ENCODE data around the gene MTAP.

The MTAP gene

GRCh38 chr9:21806644-21807043 is 4.2 kb downstream of the MTAP start:
- DNase-seq = no peak

GRCh38 chr9:21810388-21810787 is 8.0 kb downstream of the MTAP start:
- DNase-seq = no peak

DNA sequence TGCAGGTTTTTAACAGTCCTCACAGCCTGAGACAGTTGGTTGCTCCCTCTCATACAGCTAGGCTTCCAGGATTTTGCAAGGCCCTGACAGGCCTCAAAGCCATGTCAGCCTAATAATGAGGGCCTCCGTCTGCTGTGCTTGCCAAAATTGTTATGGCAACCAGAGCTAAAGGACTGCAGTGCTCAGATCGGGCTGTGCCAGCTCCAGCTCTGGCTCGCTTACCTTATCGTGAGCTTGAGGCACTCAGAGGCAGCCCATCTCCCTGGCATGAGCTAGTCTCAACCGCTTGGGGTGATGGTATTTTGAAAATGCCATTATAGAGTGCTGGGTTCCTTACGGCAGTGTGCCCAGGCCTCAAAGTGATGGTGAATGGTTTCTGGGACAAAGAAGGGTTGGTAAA is 8.4 kb downstream of the MTAP start:
- no peak for DNase-seq

DNA sequence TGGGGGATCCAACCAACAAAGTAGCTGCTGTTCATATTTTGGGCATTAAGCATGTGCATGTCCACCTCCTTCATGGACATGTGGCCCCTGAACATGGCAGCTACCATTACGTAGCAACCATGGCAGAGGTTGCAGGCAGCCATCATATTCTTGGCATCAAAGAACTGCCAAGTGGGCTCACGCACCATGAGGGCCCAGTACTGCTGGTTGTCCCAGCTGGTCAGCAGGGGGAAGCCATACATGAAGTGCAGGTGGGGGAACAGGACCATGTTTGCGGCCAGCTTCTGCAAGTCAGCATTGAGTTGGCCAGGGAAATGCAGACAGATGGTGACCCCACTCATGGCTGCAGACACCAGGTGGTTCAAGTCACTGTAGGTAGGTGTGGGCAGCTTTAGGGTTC is 9.5 kb downstream of the MTAP start:
- no peak for DNase-seq

DNA sequence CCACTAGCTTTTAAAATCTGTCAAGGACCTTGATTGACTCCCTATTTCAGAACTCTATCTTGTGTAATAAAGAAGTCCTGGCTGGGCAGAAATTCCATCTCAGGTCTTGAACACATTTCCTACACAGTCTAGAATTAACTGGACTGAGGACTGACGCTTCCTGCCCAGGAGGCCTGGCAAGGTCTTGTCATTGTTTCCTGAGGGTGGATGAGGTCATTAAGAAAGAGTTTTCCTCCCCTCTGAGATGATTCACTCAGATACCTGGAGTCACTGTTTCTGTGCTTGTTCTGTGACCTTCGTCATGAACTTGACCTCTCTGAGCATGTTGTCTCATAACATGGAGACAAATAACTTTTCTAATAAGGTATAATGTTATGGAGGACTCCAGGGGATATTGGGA is 10.0 kb downstream of the MTAP start:
- no peak for DNase-seq

GRCh38 chr9:21812946-21813568 is 10.6 kb downstream of the MTAP start:
- DNase-seq = peak; percentile 56

DNA sequence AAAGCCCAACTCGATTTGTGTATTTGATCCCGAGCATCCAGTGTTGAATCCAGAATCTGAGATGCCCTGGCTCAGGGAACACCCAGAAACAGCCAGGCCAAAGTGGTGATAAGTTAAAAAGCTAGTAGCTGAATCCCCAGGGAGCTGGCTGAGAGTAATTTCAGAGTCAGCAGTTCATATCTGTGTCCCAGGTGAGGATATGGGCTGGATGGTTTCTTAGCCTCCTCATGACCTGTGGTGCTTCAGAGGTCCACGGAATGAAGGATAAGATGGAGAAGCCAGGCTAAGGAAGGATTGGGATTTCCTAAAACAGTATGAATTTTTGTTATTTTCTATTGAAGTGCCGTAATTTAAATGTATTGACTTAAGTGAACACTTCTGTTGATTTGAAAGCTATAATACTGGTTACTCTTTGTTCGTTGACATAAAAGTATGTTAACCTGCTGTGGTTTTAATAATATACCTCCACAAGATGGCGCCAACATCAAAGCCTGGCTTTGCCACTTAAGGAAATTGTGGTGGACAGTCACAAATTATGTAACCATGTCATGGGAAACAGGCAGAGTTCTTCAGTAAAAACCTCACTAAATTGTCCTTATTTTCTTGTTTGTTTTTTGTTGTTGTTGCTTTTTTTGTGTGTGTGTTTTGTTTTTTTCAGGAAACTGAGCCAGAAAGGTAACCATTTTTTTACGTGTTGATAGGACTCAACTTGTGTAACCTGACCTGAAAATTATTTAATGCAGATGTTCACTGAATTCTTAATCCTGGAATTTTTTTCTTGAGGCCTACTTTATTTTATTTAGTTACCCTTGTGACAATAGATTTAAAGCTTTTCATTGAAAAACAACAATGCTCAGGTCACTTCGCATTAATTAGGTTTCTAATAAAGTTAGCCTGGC is 11.4 kb downstream of the MTAP start:
- DNase-seq = peak; percentile 86

DNA sequence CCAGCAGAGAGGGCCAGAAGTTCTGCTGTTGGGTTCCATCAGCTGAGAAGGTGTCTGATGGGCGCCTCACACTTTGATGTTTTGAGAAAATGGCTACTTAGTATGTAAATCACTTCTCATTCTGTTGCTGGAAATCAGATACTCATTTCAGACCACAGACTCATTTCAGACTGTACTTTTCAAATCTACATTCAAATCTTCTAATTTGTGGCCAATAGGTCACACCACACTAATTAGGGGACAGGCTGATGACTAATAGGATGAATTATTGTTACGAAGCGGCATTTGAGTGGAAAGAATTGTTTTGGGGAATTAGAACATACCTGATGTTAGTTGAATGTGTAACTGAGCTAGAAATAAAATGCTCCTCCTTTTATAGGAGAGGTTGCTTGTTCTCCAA is 13.2 kb downstream of the MTAP start:
- DNase-seq = no peak

DNA sequence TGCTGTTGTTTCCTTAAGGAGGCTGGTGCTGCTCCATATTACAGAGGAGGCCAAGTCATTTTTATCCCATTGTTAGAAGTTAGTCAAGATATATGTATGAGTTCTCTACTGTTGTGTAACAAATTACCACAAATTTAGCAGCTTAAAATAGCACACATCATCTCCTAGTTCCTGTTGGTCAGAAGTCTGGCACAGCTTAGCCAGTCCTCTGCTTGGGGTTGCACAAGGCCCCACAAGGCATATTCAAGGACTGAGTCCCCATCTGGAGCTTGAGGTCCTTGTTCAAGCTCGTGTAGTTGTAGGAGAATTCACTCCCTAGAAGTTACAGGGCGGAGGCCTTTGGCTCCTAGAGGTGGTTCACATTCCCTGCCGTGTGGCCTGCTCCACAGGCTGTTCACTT is 14.7 kb downstream of the MTAP start:
- DNase-seq = peak; percentile 98

- DNase-seq = no peak
These were observed 23.2 kb downstream of the MTAP start for GRCh38 chr9:21825637-21826036.

DNA sequence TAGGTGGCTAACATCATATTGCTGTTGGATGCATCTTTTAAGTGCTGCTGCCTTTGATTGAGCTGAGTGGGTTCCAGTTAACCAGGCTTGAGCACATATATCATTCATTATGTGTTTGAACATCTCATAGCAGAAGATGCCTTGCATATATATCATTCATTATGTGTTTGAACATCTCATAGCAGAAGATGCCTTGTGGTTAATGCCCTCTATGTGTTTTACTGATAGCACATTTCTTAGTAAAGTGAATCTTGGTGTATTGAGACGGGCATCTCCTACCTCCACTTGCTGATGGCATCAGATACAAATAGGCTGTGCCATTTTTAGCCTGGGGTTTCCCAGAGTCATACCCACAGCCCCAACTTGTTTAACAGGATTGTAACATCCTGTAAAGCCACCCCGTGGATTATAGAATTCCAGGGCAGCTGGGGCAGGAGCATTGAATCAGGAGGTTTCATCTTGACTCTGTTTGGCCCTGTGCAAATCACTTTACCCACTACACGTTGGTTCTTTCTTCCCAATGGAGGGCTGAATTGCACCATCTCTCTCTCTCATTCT is 26.5 kb downstream of the MTAP start:
- DNase-seq = no peak

GRCh38 chr9:21830589-21830988 is 28.2 kb downstream of the MTAP start:
- no peak for DNase-seq

- DNase-seq = peak; percentile 95
These were observed 29.5 kb downstream of the MTAP start for GRCh38 chr9:21831841-21832509.

DNA sequence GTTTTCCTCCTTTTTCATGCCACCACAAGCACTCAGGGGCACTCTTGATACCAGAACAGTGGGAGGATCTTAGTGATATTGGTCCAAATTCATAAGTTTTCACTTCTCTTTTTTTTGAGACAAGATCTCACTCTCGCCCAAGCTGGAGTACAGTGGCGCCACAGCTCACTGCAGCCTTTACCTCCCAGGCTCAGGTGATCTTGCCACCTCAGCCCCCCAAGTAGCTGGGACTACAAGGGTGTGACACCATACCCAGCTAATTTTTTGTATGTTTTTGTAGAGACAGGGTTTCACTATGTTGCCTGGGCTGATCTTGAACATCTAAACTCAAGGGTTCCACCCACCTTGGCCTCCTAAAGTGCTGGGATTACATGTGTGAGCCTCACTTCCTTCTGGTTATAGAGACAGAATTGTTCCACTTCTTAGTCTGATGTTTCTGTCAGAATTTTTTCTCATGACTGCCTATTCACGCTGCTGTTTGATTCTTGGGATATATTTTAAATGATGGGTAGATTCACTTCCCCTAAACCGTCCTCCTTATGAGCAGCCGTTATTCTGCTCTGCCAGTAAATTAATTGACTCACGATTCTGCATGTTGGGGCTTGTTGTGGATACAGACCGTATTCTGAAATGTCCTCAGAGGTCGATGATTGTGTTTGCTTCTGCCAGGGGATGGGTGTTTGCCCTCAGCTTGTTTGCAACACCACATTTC is 30.8 kb downstream of the MTAP start:
- peak; percentile 98 for DNase-seq

- DNase-seq = no peak
These were observed 32.7 kb downstream of the MTAP start for GRCh38 chr9:21835121-21835520.

DNA sequence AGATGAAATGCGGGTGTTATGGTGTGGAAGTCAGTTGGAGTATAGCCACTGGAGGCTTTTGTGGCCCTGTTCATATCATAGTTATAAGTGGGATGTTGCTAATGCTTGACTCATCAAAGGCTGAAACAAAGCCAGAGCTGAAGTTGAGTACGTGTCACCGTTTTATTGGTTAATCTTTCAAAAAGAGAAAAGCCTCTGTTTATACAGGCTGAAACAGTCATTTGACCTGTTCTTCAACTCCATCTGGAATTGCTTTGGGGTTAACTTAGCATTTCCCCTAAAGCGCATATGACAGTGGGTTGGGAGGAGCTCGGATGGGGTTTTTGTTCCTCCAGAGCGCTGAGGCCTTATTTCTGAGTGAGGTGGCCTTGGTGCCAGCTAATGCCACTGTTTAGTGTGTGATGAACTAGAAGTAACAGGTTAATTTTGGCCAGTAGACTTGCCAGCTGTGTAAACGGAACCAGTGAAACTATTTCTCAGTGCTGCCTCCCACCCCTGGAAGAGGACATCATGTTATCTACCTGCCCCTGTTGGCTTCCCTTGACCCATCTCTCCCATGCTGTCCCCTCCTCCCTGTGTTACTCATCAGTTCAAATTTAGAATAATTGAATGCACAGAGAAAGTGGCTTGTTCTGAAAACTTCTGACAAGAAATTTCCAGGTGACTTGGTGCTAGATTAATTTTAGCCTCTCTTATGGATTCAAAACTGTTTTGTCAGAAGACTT is 34.2 kb downstream of the MTAP start:
- DNase-seq = peak; percentile 92

GRCh38 chr9:21837501-21837900 is 35.1 kb downstream of the MTAP start:
- no peak for DNase-seq

GRCh38 chr9:21840647-21841046 is 38.2 kb downstream of the MTAP start:
- DNase-seq = no peak

DNA sequence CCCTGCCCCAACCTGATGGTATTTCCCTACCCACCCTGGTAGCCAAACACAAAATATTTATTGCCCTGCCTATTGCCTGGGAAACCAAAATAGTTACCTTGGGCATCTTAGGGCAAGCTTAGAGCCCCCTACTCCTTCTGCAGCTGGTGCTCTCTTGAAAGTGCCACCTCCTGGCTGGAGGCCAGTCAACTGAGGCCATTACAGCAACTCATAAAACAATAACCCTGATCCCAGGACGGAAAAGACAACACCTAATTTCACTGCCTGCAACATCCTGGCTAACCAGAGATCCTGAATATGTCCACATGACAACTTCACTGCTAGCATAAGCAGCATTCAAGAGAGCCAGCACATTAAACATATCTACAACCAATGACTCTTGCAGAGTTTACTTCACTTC is 38.7 kb downstream of the MTAP start:
- DNase-seq = no peak

DNA sequence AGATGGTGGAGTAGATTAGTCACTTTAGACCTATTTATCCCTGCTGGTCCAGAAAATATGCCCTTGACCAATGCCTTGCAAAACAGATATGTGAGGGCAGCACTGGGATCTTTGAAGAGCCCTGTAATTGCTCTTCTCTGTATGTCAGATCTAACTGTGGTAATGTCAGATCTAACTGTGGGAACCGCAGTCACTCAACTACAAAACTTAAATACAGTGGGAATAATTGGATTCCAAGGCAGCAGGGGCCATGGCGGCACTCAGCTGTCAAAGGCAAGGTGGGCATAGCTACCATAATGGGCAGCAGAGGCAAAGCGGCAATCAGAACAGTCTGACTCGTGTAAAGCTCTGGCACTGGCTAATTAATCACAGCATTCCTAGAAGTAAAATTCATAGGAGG is 46.2 kb downstream of the MTAP start:
- DNase-seq = no peak

- no peak for DNase-seq
These were observed 50.3 kb downstream of the MTAP start for GRCh38 chr9:21852754-21853153.

GRCh38 chr9:21853414-21853813 is 51.0 kb downstream of the MTAP start:
- DNase-seq = no peak
